Endometrial microvascular endothelial cells (primary cell): Measurements from ENCODE around the gene CRYZL1. TPM values are rescaled to one million over a fixed set of nuclear protein-coding genes. Genes with fewer than 3 reads are reported as not detected.
"Not testable (repeated sequence)": the region's sequence is repeated elsewhere in the genome, so short reads cannot be mapped to it uniquely, and the experiment has no call there.

ENCODE experiments used
- in situ Hi-C: cut with HindIII; loops from 2 replicates; pipeline ENCODE4 v1.10.0; 2017; ENCODE audit warnings: low sequenced_read_pairs, low pct_unique_long_range_greater_than_20kb; ENCODE audit errors: inconsistent ontology term
- total RNA-seq: library from RNA; depleted of rRNA; stranded (reverse); fragments of >200 nt; gene quantifications from one replicate; pipeline ENCODE4 v1.2.3, GENCODE V29; 2015; ENCODE audit errors: inconsistent ontology term

Gene CRYZL1
- total RNA-seq, 1 donor from 2014 or later, result 25.8 TPM

- in situ Hi-C loops, result no loop called here
Measured at GRCh38 chr21:33578214-33578613, 63.3 kb downstream of the CRYZL1 start.

GRCh38 chr21:33576741-33577141 lies 64.8 kb downstream of the CRYZL1 start:
- in situ Hi-C loops, result not testable (repeated sequence)

GRCh38 chr21:33572350-33572749 lies 69.2 kb downstream of the CRYZL1 start:
- in situ Hi-C loops, result no loop called here

DNA sequence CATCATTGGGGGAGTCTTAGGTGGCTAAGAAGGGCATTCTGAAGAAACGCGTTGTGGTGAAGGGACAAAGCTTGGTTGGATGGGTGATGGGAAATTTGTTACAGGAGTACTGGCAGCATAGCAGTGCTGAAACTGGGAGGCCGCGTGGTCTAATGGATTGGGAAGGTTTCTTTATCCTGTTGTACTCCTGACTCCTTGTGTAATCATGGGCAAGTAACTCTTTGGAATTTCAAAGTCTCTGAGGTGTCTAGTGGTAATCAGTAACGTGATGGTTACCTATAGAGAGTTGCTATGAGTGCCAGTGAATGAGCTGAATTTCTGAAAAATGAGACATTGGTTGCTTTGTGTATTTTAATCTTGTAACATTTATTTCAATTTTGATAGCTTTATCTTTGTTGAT lies 71.5 kb downstream of the CRYZL1 start:
- in situ Hi-C loops, result no loop called here

DNA sequence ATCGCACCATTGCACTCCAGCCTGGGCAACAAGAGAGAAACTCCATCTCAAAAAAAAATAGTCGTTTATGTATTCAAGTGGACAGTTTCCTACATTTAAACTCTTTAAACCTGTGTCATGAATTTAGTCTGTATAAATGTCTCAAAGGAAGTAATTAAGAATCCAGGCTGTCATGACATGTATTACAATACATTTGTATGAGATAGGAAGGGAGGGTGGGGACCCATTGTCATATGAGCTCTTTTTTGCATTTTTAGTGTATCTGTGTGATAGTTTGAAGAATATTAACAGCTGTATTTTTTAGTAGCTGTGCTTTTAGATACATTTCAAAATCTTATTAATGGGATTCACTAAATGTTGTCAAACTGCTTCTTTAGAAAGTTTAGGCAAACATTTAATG lies 73.1 kb downstream of the CRYZL1 start:
- in situ Hi-C loops, result no loop called here

DNA sequence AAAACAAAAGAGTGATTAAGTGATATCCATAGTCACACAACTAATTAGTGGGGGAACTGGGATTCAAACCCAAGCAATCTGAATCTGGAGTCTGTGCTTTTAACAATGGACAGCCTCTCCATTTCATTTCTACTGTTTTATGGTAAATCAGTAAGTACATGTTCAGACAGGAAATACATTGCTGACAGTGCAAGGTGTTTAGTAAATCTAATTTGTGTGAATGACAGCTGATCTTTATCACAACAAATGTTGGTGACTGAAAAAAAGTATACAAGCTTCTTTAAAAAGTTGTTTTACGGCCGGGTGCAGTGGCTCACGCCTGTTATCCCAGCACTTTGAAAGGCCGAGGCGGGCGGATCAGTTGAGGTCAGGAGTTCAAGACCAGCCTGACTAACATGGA lies 73.6 kb downstream of the CRYZL1 start:
- in situ Hi-C loops, result no loop called here

DNA sequence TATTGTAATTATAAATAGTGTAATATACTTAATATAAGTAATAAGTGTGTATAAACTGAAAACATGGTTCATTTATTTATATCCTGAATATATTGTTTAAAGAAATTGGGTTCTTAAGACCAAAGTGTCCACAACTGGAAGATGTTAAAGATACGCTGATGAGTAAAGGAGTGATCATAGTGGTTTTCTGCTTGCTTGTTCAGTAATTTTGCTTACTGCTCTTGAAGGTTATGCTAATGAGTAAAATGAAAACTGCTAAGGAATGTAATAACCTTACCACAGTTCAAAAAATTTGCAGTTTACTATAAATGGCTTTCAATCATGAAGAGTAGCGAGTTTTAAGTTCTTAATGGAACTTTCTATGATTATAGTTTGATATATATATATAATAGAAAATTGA lies 75.0 kb downstream of the CRYZL1 start:
- in situ Hi-C loops, result no loop called here

GRCh38 chr21:33562389-33562788 lies 79.2 kb downstream of the CRYZL1 start:
- in situ Hi-C loops, result no loop called here

DNA sequence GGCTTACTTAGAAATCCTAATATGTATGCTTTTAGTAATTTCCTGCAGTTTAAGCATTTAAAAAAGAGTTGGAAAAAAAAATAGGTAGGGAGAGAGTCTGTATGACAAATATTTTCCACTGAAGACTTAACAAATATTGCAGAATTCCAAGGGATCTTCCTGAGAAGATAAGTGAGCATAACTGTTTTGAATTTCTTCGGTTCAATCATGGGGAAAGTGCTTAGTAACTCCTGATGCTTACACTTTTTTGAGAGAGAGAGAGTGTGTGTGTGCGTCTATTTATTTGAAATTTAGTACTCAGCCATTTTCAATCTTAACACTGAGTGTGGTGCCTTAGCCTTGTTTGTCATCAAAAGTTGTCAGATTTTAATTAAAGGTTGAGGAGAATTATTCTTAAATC lies 80.2 kb downstream of the CRYZL1 start:
- in situ Hi-C loops, result no loop called here

DNA sequence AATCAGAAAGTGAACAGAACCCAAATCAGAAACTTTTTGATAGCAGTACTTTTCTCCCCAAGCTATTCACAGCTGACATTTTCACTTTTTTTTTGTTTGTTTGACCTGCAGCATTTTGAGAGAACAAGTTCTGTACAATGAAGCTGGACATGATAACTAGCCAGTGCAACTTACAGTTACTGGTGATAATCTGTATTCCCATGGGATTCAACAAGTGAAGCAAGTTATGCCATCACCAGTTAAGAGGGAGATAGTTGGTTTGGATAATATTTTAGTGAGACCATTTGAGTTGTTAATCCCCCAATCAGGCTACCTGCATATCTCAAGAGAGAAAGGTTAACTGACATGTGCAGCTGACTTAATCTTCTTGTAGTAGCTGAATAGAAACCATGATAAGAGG lies 80.6 kb downstream of the CRYZL1 start:
- in situ Hi-C loops, result no loop called here

GRCh38 chr21:33559813-33560212 lies 81.7 kb downstream of the CRYZL1 start:
- in situ Hi-C loops, result no loop called here

DNA sequence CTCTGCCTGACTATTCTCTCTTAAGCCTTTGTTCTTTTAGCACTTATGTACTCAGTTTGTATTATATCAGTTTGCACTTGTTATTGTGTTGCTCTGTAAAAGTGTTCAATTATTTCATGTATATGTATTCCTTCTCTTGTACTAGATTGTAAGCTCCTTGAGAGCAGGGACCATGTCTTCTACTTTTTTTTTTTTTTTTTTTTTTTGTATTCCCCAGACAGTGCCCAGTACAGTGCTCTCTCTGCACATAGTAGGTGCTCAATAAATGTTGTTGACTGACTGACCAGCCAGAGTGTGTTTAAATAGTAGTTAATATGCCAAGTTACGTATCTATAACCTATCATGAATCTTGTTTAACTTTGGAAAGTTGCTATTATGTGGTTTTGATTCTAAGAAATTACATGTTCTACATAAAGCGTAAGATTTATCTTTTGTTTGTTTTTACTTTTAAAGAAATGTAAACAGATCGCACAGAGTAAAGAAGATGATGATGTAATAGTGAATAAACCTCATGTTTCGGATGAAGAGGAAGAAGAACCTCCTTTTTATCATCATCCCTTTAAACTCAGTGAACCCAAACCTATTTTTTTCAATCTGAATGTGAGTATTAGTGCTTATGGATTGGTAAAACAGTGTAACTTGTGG lies 82.6 kb downstream of the CRYZL1 start:
- in situ Hi-C loops, result no loop called here

DNA sequence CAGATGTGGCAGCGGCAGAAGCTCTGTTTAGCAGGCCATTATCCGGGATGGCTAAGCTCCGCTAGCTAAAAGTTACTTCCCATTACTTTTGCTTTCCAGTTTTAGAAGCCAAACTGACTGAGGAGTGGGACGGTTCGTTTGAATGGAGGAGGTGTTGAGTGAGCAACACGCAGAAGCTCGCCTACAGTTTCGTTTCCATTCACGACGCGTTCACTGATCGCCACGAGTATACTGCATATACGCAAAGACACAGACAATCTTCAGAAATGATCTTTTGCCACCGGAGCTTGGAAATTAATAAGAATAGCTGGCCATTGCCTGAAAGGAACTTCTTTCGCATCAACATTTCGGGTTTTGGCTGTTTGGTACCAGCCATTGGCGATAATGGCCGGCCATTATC lies 84.1 kb downstream of the CRYZL1 start:
- in situ Hi-C loops, result no loop called here

- in situ Hi-C loops, result no loop called here
Measured at GRCh38 chr21:33554982-33555344, 86.6 kb downstream of the CRYZL1 start.

DNA sequence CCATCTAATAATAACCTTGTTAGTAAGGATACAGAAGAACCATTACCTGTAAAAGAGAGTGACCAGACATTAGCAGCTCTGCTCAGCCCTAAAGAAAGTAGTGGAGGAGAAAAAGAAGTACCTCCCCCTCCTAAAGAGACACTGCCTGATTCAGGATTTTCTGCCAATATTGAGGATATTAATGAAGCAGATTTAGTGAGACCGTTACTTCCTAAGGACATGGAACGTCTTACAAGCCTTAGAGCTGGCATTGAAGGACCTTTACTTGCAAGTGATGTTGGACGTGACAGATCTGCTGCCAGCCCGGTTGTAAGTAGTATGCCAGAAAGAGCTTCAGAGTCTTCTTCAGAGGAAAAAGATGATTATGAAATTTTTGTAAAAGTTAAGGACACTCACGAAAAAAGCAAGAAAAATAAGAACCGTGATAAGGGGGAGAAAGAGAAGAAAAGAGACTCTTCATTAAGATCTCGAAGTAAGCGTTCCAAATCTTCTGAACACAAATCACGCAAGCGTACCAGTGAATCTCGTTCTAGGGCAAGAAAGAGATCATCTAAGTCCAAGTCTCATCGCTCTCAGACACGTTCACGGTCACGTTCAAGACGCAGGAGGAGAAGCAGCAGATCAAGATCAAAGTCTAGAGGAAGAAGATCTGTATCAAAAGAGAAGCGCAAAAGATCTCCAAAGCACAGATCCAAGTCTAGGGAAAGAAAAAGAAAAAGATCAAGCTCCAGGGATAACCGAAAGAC lies 87.1 kb downstream of the CRYZL1 start:
- in situ Hi-C loops, result no loop called here

DNA sequence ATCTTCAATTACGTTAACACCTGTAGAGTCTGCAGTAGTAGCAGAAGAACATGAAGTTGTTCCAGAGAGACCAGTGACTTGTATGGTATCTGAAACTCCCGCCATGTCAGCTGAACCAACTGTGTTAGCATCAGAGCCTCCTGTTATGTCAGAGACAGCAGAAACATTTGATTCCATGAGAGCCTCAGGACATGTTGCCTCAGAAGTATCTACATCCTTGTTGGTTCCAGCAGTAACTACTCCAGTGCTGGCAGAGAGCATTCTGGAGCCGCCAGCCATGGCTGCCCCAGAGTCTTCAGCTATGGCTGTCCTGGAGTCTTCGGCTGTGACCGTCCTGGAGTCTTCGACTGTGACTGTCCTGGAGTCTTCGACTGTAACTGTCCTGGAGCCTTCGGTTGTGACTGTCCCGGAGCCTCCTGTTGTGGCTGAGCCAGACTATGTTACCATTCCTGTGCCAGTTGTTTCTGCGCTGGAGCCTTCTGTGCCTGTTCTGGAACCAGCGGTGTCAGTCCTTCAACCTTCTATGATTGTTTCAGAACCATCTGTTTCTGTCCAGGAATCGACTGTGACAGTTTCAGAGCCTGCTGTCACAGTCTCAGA lies 88.4 kb downstream of the CRYZL1 start:
- in situ Hi-C loops, result no loop called here

DNA sequence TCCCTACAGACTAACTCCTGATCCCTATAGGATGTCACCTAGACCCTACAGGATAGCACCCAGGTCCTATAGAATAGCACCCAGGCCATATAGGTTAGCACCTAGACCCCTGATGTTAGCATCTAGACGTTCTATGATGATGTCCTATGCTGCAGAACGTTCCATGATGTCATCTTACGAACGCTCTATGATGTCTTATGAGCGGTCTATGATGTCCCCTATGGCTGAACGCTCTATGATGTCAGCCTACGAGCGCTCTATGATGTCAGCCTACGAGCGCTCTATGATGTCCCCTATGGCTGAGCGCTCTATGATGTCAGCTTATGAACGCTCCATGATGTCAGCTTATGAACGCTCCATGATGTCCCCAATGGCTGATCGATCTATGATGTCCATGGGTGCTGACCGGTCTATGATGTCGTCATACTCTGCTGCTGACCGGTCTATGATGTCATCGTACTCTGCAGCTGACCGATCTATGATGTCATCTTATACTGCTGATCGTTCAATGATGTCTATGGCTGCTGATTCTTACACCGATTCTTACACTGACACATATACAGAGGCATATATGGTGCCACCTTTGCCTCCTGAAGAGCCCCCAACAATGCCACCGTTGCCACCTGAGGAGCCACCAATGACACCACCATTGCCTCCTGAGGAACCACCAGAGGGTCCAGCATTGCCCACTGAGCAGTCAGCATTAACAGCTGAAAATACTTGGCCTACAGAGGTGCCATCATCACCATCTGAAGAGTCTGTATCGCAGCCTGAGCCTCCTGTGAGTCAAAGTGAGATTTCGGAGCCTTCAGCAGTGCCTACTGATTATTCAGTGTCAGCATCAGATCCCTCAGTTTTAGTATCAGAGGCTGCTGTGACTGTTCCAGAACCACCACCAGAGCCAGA lies 89.2 kb downstream of the CRYZL1 start:
- in situ Hi-C loops, result no loop called here

DNA sequence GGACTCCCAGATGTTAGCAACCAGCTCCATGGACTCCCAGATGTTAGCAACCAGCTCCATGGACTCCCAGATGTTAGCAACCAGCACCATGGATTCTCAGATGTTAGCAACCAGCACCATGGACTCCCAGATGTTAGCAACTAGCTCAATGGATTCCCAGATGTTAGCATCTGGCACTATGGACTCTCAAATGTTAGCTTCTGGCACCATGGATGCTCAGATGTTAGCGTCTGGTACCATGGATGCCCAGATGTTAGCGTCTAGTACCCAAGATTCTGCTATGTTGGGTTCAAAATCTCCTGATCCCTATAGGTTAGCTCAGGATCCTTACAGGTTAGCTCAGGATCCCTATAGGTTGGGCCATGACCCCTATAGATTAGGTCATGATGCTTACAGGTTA lies 89.9 kb downstream of the CRYZL1 start:
- in situ Hi-C loops, result no loop called here
